H1 (cell line): Measurements from ENCODE around the gene PLXND1. TPM values are rescaled to one million over a fixed set of nuclear protein-coding genes. Genes with fewer than 3 reads are reported as not detected.

Experiments used
- CTCF ChIA-PET: fragments of 300-600 bp; sonication (Branson Sonifier 250); formaldehyde crosslinking; loops from one replicate; lab custom pipeline; 2021; ENCODE audit not compliant: partially characterized antibody; lab: Charles Lee
- POLR2A ChIA-PET: fragments of 300-600 bp; sonication (Branson Sonifier 250); formaldehyde crosslinking; loops from one replicate; lab custom pipeline; 2021; ENCODE audit warnings: inconsistent platforms; ENCODE audit not compliant: partially characterized antibody; lab: Charles Lee
- DNase-seq, 2 experiments: peaks; one replicate each; pipeline versions ENCODE4 v3.0.0 to v3.0.0-alpha.2; 2010 to 2022; ENCODE audit warnings: low spot score in 2 of 2, low read depth in 1 of 2, mixed read lengths in 1 of 2
- FAIRE-seq: peaks from 2 replicates; lab custom pipeline; 2011; peaks lifted over from hg19 to GRCh38; lab: Jason Lieb, UNC
- H2AFZ ChIP-seq: 2 replicates; pipeline ENCODE4 v1.8.1; 2012; ENCODE audit warnings: low read length, inconsistent platforms
- H2AK5ac ChIP-seq: 2 replicates; pipeline ENCODE4 v1.6.1; 2013; ENCODE audit warnings: low read depth, low read length
- H2BK120ac ChIP-seq: replicated peaks from 2 replicates; pipeline ENCODE3; 2013; ENCODE audit warnings: low read depth, low read length, inconsistent platforms
- H2BK12ac ChIP-seq: 2 replicates; pipeline ENCODE4 v1.6.1; 2013; ENCODE audit warnings: low read depth, low read length
- H2BK15ac ChIP-seq: 2 replicates; pipeline ENCODE4 v1.6.1; 2013; ENCODE audit warnings: low read length
- H2BK20ac ChIP-seq: 2 replicates; pipeline ENCODE4 v1.6.1; 2013; ENCODE audit warnings: low read length
- H2BK5ac ChIP-seq: 2 replicates; pipeline ENCODE4 v1.6.1; 2013; ENCODE audit warnings: low read depth, low read length
- H3K14ac ChIP-seq: 2 replicates; pipeline ENCODE4 v1.6.1; 2013; ENCODE audit warnings: inconsistent platforms; ENCODE audit not compliant: insufficient read length
- H3K18ac ChIP-seq: 2 replicates; pipeline ENCODE4 v1.6.1; 2013; ENCODE audit warnings: low read length; ENCODE audit errors: extremely low read depth
- H3K23ac ChIP-seq: 2 replicates; pipeline ENCODE4 v1.6.1; 2013; ENCODE audit warnings: inconsistent platforms; ENCODE audit not compliant: insufficient read length
- H3K23me2 ChIP-seq: 2 replicates; pipeline ENCODE4 v1.6.1; 2013; ENCODE audit warnings: low read depth, low read length
- H3K27ac ChIP-seq: 2 replicates; pipeline ENCODE4 v1.6.1; 2011; ENCODE audit warnings: low read depth, low read length, inconsistent platforms
- H3K27me3 ChIP-seq, 4 experiments: replicated peaks in 1 of 4; 1 replicate in 1 of 4; 2 replicates in 3 of 4; pipeline versions ENCODE4 v1.6.1 to v1.8.1; 2011 to 2013; ENCODE audit warnings: low read length in 3 of 4, mild to moderate bottlenecking in 3 of 4, inconsistent platforms in 2 of 4, mixed read lengths in 2 of 4, moderate library complexity in 1 of 4; ENCODE audit not compliant: control insufficient read depth in 3 of 4, insufficient read depth in 3 of 4; ENCODE audit errors: extremely low read depth in 1 of 4
- H3K36me3 ChIP-seq, 4 experiments: 2 replicates each; pipeline versions ENCODE4 v1.6.1 to v1.8.1; 2011 to 2013; ENCODE audit warnings: mild to moderate bottlenecking in 4 of 4, low read length in 3 of 4, moderate library complexity in 2 of 4, control low read depth in 1 of 4, inconsistent platforms in 1 of 4; ENCODE audit not compliant: insufficient read depth in 4 of 4, control insufficient read depth in 2 of 4
- H3K4ac ChIP-seq: replicated peaks from 2 replicates; pipeline ENCODE3; 2013; ENCODE audit warnings: low read length, low read depth, mixed read lengths, inconsistent platforms; ENCODE audit not compliant: insufficient read length
- H3K4me1 ChIP-seq, 4 experiments: replicated peaks in 1 of 4; 1 replicate in 1 of 4; 2 replicates in 3 of 4; pipeline versions ENCODE4 v1.6.1 to v1.8.1; 2011 to 2013; ENCODE audit warnings: low read length in 3 of 4, inconsistent platforms in 2 of 4, mixed read lengths in 1 of 4; ENCODE audit not compliant: insufficient read depth in 4 of 4, control insufficient read depth in 3 of 4
- H3K4me2 ChIP-seq, 2 experiments: 2 replicates each; pipeline versions ENCODE4 v1.6.1 to v1.8.1; 2011 to 2013; ENCODE audit warnings: low read depth in 2 of 2, low read length in 2 of 2, control low read depth in 1 of 2, inconsistent platforms in 1 of 2, mild to moderate bottlenecking in 1 of 2; ENCODE audit not compliant: insufficient read depth in 1 of 2
- H3K4me3 ChIP-seq, 4 experiments: fragments of 200-600, 300-600 bp in 1 of 4; sonication (generic), shearing (Covaris generic), sonication (Bioruptor Twin) in 1 of 4; 2 replicates each; pipeline versions ENCODE4 v1.5.1 to v1.8.1; 2011 to 2016; ENCODE audit warnings: low read length in 4 of 4, low read depth in 3 of 4, control low read depth in 2 of 4, inconsistent platforms in 2 of 4, mild to moderate bottlenecking in 2 of 4, mixed read lengths in 1 of 4, moderate library complexity in 1 of 4; ENCODE audit not compliant: insufficient read depth in 2 of 4; ENCODE audit errors: extremely low read depth in 1 of 4
- H3K56ac ChIP-seq: replicated peaks from 2 replicates; pipeline ENCODE3; 2013; ENCODE audit warnings: low read depth, mild to moderate bottlenecking, mixed read lengths, low read length, inconsistent platforms; ENCODE audit not compliant: insufficient read length
- H3K79me1 ChIP-seq: 2 replicates; pipeline ENCODE4 v1.6.1; 2013; ENCODE audit warnings: low read depth, low read length, control low read depth
- H3K79me2 ChIP-seq, 2 experiments: 2 replicates each; pipeline versions ENCODE4 v1.6.1 to v1.8.1; 2012 to 2013; ENCODE audit warnings: low read length in 2 of 2, mild to moderate bottlenecking in 2 of 2, inconsistent platforms in 1 of 2; ENCODE audit not compliant: insufficient read depth in 2 of 2, control insufficient read depth in 1 of 2
- H3K9ac ChIP-seq, 4 experiments: replicated peaks in 1 of 4; 1 replicate in 1 of 4; 2 replicates in 3 of 4; pipeline versions ENCODE4 v1.6.1 to v1.8.1; 2011 to 2013; ENCODE audit warnings: low read depth in 3 of 4, low read length in 3 of 4, control low read depth in 2 of 4, mild to moderate bottlenecking in 2 of 4, moderate library complexity in 2 of 4, inconsistent platforms in 1 of 4; ENCODE audit errors: extremely low read depth in 1 of 4
- H3K9me3 ChIP-seq, 2 experiments: 2 replicates each; pipeline versions ENCODE4 v1.6.1 to v1.8.1; 2012 to 2013; ENCODE audit warnings: mild to moderate bottlenecking in 2 of 2, moderate library complexity in 2 of 2, control low read depth in 1 of 2, inconsistent platforms in 1 of 2, low read depth in 1 of 2, low read length in 1 of 2, mixed read lengths in 1 of 2; ENCODE audit not compliant: insufficient read depth in 2 of 2
- H4K20me1 ChIP-seq, 2 experiments: replicated peaks in 1 of 2; 2 replicates each; pipeline versions ENCODE3 to v1.8.1; 2011 to 2013; ENCODE audit warnings: inconsistent platforms in 2 of 2, low read length in 2 of 2, mild to moderate bottlenecking in 1 of 2; ENCODE audit not compliant: insufficient read depth in 2 of 2, control insufficient read depth in 1 of 2
- H4K5ac ChIP-seq: 2 replicates; pipeline ENCODE4 v1.6.1; 2013; ENCODE audit warnings: low read length, low read depth, mixed read lengths, inconsistent platforms; ENCODE audit not compliant: insufficient read length
- H4K8ac ChIP-seq: 2 replicates; pipeline ENCODE4 v1.8.0; 2013; ENCODE audit warnings: mild to moderate bottlenecking, moderate library complexity, low read length, inconsistent platforms; ENCODE audit not compliant: insufficient read depth; ENCODE audit errors: extremely low read depth
- H4K91ac ChIP-seq: replicated peaks from 2 replicates; pipeline ENCODE3; 2013; ENCODE audit warnings: low read length, mixed read lengths, inconsistent platforms; ENCODE audit not compliant: insufficient read length
- MAFK ChIP-seq: IDR thresholded peaks from 2 replicates; pipeline ENCODE4 v1.6.1; 2012; ENCODE audit warnings: low read depth, mild to moderate bottlenecking, improper control_type of control experiment, low read length
- SAP30 ChIP-seq: fragments of 300-600 bp; sonication (generic); IDR thresholded peaks from 2 replicates; pipeline ENCODE4 v1.7.1; 2012; ENCODE audit warnings: low read length, moderate library complexity, mild to moderate bottlenecking, inconsistent platforms; ENCODE audit not compliant: insufficient read depth, insufficient replicate concordance
- SIN3A ChIP-seq, 2 experiments: IDR thresholded peaks in 1 of 2; conservative IDR thresholded peaks in 1 of 2; 2 replicates each; pipeline ENCODE4 v1.6.1; 2011 to 2012; ENCODE audit warnings: low read length in 2 of 2, improper control_type of control experiment in 1 of 2, low read depth in 1 of 2, mild to moderate bottlenecking in 1 of 2
- SRF ChIP-seq: IDR thresholded peaks from 2 replicates; pipeline ENCODE4 v1.6.1; 2011; ENCODE audit warnings: mild to moderate bottlenecking, low read depth, low read length, moderate library complexity
- YY1 ChIP-seq: IDR thresholded peaks from 2 replicates; pipeline ENCODE4 v1.6.1; 2011; ENCODE audit warnings: low read depth, mild to moderate bottlenecking, low read length
- WGBS, 2 experiments: shearing (Covaris generic) in 1 of 2; methylation state at CpG; one replicate each; pipeline versions ENCODE4 v1.1.6 to v1.1.7; 2013 to 2015; ENCODE audit warnings: low lambda C conversion rate in 2 of 2, mixed read lengths in 2 of 2, inconsistent platforms in 1 of 2, low coverage in 1 of 2, missing lambda C conversion rate in 1 of 2; ENCODE audit not compliant: insufficient replicate concordance in 2 of 2, insufficient coverage in 1 of 2, insufficient read length in 1 of 2; ENCODE audit errors: extremely low coverage in 1 of 2, missing lambda C conversion rate in 1 of 2; 5-methylcytosine and 5-hydroxymethylcytosine counted together
- polyA plus RNA-seq, 7 experiments: library from polyadenylated mRNA; depleted of rRNA in 3 of 7; stranded (reverse) in 5 of 7; unstranded in 2 of 7; fragments of >200 nt in 5 of 7; fragments of 200-250 nt in 2 of 7; gene quantifications; 1 replicate in 5 of 7; 2 replicates in 1 of 7; 4 replicates in 1 of 7; pipeline versions ENCODE4 v1.2.1 to v1.2.3, GENCODE V29; 2011 to 2013; ENCODE audit warnings: missing spikeins in 2 of 7, mixed read lengths in 2 of 7
- total RNA-seq: library from RNA; stranded (reverse); fragmentation: NEBNext Ultra II Directional; extraction: Animal tissue kit (Norgen Biotek cat#: 25700); gene quantifications from 2 replicates; pipeline ENCODE4 v1.2.1, GENCODE V29; 2021
- TF ChIP-seq, protein P1 (sequence below), 3 experiments: IDR thresholded peaks; 1 replicate in 2 of 3; 2 replicates in 1 of 3; pipeline versions ENCODE4 v1.5.1 to v1.6.1; 2011; ENCODE audit warnings: low read length in 3 of 3, mild to moderate bottlenecking in 3 of 3, inconsistent platforms in 2 of 3, low read depth in 1 of 3, moderate library complexity in 1 of 3; ENCODE audit not compliant: insufficient read depth in 1 of 3; ENCODE audit errors: control extremely low read depth in 1 of 3
- TF ChIP-seq, protein P2 (sequence below): IDR thresholded peaks from 2 replicates; pipeline ENCODE4 v1.6.1; 2012; ENCODE audit warnings: inconsistent platforms

The PLXND1 gene
- total and polyA plus RNA-seq, 2 of the 8 experiments (the other 6 are each of a cell fraction or from before 2014, with no cell fraction given), result 17.7 to 66.4 TPM

- H2AFZ ChIP-seq, result no peak overlapping the region
- H2BK15ac ChIP-seq, result no peak overlapping the region
- no peak for FAIRE-seq
- no peak overlapping the region for H3K56ac ChIP-seq
- peak overlapping the region; percentile 52; the same call in 1 of the 2 replicates for H2BK5ac ChIP-seq
- no peaks in the 10 kb centered on the region for H3K36me3 ChIP-seq
- peak overlapping the region; percentile 51; the same call in 1 of the 2 replicates for H3K18ac ChIP-seq
- POLR2A ChIA-PET, result interaction anchor here (1.2 to 2.7 kb wide), 4 partner anchors 10 to 60 kb away, joined by 5 to 17 read pairs (median 7); partner anchors contain the start of gene PLXND1
- H2BK20ac ChIP-seq, result peak overlapping the region; percentile 90; the same call in 1 of the 2 replicates
- no peak overlapping the region for H3K23ac ChIP-seq
- H4K8ac ChIP-seq, result no peak overlapping the region
- H3K14ac ChIP-seq, result no peak overlapping the region
- peaks cover 18 to 64% (median 55%) of the 10 kb centered on the region in 4 experiments for H3K4me1 ChIP-seq
- H2BK120ac ChIP-seq, result no peak overlapping the region
- no peak overlapping the region for H3K4ac ChIP-seq
- CTCF ChIA-PET, result interaction anchor here (0.6 to 1.9 kb wide), 7 partner anchors 25 to 344 kb away, joined by 3 to 6 read pairs (median 4); no protein-coding TSS in a partner anchor
- no peak overlapping the region for H3K9ac ChIP-seq
- no peak overlapping the region for H3K4me2 ChIP-seq
- peaks cover 0 to 21% of the 10 kb centered on the region in 2 experiments; a peak in 2 of 4 replicates for H3K79me2 ChIP-seq
- no peak for DNase-seq
- H4K5ac ChIP-seq, result no peak overlapping the region
- peak overlapping the region; percentile 55; the same call in 1 of the 2 replicates for H2AK5ac ChIP-seq
- WGBS, 2 experiments, result 85% methylated on average over 31 of the region's 31 CpGs; no CpG with 5 or more reads in 1 of the 2 experiments
- H4K91ac ChIP-seq, result peak overlapping the region; percentile 46
- H3K4me3 ChIP-seq, result no peak overlapping the region
- no peaks in the 10 kb centered on the region for H3K27me3 ChIP-seq
- no peak overlapping the region for H3K27ac ChIP-seq
- no peaks in the 10 kb centered on the region for H4K20me1 ChIP-seq
- H3K9me3 ChIP-seq, result no peaks in the 10 kb centered on the region
- H3K23me2 ChIP-seq, result no peaks in the 10 kb centered on the region; the same call in 1 of the 2 replicates
- H2BK12ac ChIP-seq, result peak overlapping the region; percentile 84; the same call in 1 of the 2 replicates
- H3K79me1 ChIP-seq, result peaks cover 6% of the 10 kb centered on the region
- TF ChIP-seq SAP30 (no peak), YY1 (no peak), SIN3A (conservative IDR thresholded peaks at IDR 0.05 in 1 of 2, IDR thresholded peaks at IDR 0.05 in 1 of 2; ENCODE audit: low read depth in 1 of 2, low read length in 2 of 2) (no peak), SRF (no peak), MAFK (no peak)
- TF ChIP-seq, protein P1, sequence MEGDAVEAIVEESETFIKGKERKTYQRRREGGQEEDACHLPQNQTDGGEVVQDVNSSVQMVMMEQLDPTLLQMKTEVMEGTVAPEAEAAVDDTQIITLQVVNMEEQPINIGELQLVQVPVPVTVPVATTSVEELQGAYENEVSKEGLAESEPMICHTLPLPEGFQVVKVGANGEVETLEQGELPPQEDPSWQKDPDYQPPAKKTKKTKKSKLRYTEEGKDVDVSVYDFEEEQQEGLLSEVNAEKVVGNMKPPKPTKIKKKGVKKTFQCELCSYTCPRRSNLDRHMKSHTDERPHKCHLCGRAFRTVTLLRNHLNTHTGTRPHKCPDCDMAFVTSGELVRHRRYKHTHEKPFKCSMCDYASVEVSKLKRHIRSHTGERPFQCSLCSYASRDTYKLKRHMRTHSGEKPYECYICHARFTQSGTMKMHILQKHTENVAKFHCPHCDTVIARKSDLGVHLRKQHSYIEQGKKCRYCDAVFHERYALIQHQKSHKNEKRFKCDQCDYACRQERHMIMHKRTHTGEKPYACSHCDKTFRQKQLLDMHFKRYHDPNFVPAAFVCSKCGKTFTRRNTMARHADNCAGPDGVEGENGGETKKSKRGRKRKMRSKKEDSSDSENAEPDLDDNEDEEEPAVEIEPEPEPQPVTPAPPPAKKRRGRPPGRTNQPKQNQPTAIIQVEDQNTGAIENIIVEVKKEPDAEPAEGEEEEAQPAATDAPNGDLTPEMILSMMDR (IDR thresholded peaks at IDR 0.05; ENCODE audit: control extremely low read depth in 1 of 3, insufficient read depth in 1 of 3, low read depth in 1 of 3, low read length in 3 of 3), result no peak
- TF ChIP-seq, protein P2, sequence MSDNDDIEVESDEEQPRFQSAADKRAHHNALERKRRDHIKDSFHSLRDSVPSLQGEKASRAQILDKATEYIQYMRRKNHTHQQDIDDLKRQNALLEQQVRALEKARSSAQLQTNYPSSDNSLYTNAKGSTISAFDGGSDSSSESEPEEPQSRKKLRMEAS, result no peak
Observed at GRCh38 chr3:129597087-129597999, 9.1 kb downstream of the PLXND1 start.
